ENCODE data around the gene UGT2A3. TPM values are rescaled to one million over a fixed set of nuclear protein-coding genes. Genes with fewer than 3 reads are reported as not detected.

UGT2A3 gene
- total RNA-seq, result 112 and 126 TPM in 2 replicates
- polyA plus RNA-seq, result 30.3 and 30.4 TPM in 2 replicates

DNA sequence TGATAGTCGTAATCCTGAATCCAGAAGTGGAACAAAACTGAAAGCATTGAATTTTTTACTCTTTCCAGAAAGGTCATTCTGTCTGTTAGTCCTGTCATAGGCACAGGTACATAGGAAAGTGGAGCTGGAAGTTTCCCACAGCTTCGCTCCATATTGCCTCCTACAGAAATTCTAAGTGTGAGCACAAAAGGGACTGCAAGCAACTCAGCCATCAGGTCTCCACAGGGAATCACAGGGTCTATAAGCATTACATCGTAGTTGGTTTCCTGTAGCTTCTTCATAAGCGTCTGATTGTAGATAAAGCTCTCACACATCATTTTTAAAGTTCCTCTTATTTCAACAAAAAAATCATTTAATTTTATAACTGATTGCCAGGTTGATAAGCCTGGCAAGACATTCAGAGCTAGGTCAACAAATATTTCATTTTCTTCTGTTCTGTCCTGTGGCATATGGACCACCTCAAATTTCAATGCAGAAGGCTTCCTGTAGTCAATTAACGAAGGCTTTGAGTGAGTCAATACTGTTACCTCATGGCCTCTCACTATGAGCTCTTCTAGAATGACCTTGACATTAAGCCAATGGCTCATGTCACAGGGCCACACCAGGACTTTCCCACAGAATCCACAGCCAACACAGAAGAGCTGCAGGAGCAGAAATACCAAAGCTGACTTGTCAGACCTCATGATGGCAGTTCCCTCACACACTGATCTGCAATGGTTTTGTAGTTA lies at the start of gene UGT2A3:
TSS of gene UGT2A3 (minus strand) at position 727 of the 728 bp plus-strand sequence. CDS start at position 683, 44 bp downstream.
- Histone ChIP-seq H3K79me2 (peaks cover 2% of the 10 kb centered on the region), H3K4me2 (peak within 1 kb of the TSS; percentile 48), H3K36me3 (replicated peaks; ENCODE audit: insufficient read depth, low read depth) (no peaks in the 10 kb centered on the region), H3K4me3 (no peak within 1 kb of the TSS), H4K20me1 (ENCODE audit: insufficient read depth, poor library complexity, severe bottlenecking) (no peaks in the 10 kb centered on the region), H3K27ac (peak within 1 kb of the TSS; percentile 75), H3K4me1 (ENCODE audit: insufficient read depth) (peaks cover 9% of the 10 kb centered on the region), H3K9me3 (ENCODE audit: low read depth) (no peaks in the 10 kb centered on the region), H2AFZ (no peak within 1 kb of the TSS), H3K27me3 (no peaks in the 10 kb centered on the region), H3K9me2 (replicated peaks; ENCODE audit: insufficient read depth) (no peaks in the 10 kb centered on the region)
- TF ChIP-seq EZH2 (IDR thresholded peaks at IDR 0.05; ENCODE audit: borderline replicate concordance) (no peak), EZH2phosphoT487 (IDR thresholded peaks at IDR 0.05; ENCODE audit: low read depth, severe bottlenecking, unreplicated experiment) (no peak)
- TF ChIP-seq, protein P1, sequence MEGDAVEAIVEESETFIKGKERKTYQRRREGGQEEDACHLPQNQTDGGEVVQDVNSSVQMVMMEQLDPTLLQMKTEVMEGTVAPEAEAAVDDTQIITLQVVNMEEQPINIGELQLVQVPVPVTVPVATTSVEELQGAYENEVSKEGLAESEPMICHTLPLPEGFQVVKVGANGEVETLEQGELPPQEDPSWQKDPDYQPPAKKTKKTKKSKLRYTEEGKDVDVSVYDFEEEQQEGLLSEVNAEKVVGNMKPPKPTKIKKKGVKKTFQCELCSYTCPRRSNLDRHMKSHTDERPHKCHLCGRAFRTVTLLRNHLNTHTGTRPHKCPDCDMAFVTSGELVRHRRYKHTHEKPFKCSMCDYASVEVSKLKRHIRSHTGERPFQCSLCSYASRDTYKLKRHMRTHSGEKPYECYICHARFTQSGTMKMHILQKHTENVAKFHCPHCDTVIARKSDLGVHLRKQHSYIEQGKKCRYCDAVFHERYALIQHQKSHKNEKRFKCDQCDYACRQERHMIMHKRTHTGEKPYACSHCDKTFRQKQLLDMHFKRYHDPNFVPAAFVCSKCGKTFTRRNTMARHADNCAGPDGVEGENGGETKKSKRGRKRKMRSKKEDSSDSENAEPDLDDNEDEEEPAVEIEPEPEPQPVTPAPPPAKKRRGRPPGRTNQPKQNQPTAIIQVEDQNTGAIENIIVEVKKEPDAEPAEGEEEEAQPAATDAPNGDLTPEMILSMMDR (IDR thresholded peaks at IDR 0.05; ENCODE audit: poor library complexity), result no peak
- WGBS (ENCODE audit: low lambda C conversion rate, missing lambda C conversion rate), result 75% methylated on average over 5 of the region's 5 CpGs
- DNase-seq (ENCODE audit: low spot score), result peak; percentile 53

DNA sequence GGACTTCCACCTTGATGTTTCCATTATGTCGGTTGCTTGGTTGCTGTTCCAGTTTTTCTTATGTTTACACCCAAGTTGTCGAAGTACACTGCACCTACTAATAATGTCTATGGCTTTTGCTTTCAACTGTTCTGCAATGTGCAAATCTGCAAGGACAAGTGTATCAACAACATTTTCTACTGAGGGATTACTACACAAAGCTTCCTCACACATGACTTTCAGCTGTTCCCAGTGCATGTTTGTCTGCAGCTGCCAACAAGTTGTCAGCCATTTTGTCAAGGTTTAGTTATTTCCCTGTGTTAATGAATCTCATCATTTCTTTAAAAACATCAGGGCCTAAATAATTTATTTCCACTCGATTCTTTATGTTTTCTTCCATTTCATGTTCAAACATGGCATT lies 45.4 kb upstream of the UGT2A3 start:
- Histone ChIP-seq H3K27me3 (no peaks in the 10 kb centered on the region), H3K4me2 (no peak overlapping the region), H3K36me3 (replicated peaks; ENCODE audit: insufficient read depth, low read depth) (no peaks in the 10 kb centered on the region), H3K4me1 (ENCODE audit: insufficient read depth) (no peaks in the 10 kb centered on the region), H3K9me3 (ENCODE audit: low read depth) (no peaks in the 10 kb centered on the region), H3K4me3 (no peak overlapping the region), H3K79me2 (no peaks in the 10 kb centered on the region), H2AFZ (peak overlapping the region; percentile 8), H3K27ac (no peak overlapping the region), H4K20me1 (ENCODE audit: insufficient read depth, poor library complexity, severe bottlenecking) (no peaks in the 10 kb centered on the region), H3K9me2 (replicated peaks; ENCODE audit: insufficient read depth) (no peaks in the 10 kb centered on the region)
- TF ChIP-seq EZH2 (IDR thresholded peaks at IDR 0.05; ENCODE audit: borderline replicate concordance) (no peak), EZH2phosphoT487 (IDR thresholded peaks at IDR 0.05; ENCODE audit: low read depth, severe bottlenecking, unreplicated experiment) (no peak)
- TF ChIP-seq, protein P1 (IDR thresholded peaks at IDR 0.05; ENCODE audit: poor library complexity), result no peak
- DNase-seq (ENCODE audit: low spot score), result no peak
- 75% methylated on average over 3 of the region's 3 CpGs for WGBS (ENCODE audit: low lambda C conversion rate, missing lambda C conversion rate)

GRCh38 chr4:68995292-68995691 lies 43.7 kb upstream of the UGT2A3 start:
- H3K27ac ChIP-seq, result no peak overlapping the region
- H3K9me2 ChIP-seq (replicated peaks; ENCODE audit: insufficient read depth), result no peaks in the 10 kb centered on the region
- no peak overlapping the region for H2AFZ ChIP-seq
- H4K20me1 ChIP-seq (ENCODE audit: insufficient read depth, poor library complexity, severe bottlenecking), result no peaks in the 10 kb centered on the region
- no peak for DNase-seq (ENCODE audit: low spot score)
- H3K4me1 ChIP-seq (ENCODE audit: insufficient read depth), result no peaks in the 10 kb centered on the region
- 96% methylated on average over 2 of the region's 2 CpGs for WGBS (ENCODE audit: low lambda C conversion rate, missing lambda C conversion rate)
- no peak overlapping the region for H3K4me3 ChIP-seq
- TF ChIP-seq, protein P1 (IDR thresholded peaks at IDR 0.05; ENCODE audit: poor library complexity), result no peak
- TF ChIP-seq EZH2 (IDR thresholded peaks at IDR 0.05; ENCODE audit: borderline replicate concordance) (no peak), EZH2phosphoT487 (IDR thresholded peaks at IDR 0.05; ENCODE audit: low read depth, severe bottlenecking, unreplicated experiment) (no peak)
- H3K4me2 ChIP-seq, result no peak overlapping the region
- H3K79me2 ChIP-seq, result no peaks in the 10 kb centered on the region
- no peaks in the 10 kb centered on the region for H3K36me3 ChIP-seq (replicated peaks; ENCODE audit: insufficient read depth, low read depth)
- H3K9me3 ChIP-seq (ENCODE audit: low read depth), result no peaks in the 10 kb centered on the region
- H3K27me3 ChIP-seq, result no peaks in the 10 kb centered on the region
